Fibroblast of lung (primary cell): Measurements from ENCODE around the gene CFAP410. TPM values are rescaled to one million over a fixed set of nuclear protein-coding genes. Genes with fewer than 3 reads are reported as not detected.

Experiments
- DNase-seq, 2 donors: peaks; one replicate each; pipeline versions ENCODE4 v3.0.0 to v3.0.0-alpha.2; 2010; ENCODE audit warnings: low read depth in 2 of 2
- H2AFZ ChIP-seq: 2 replicates; pipeline ENCODE4 v1.5.1; 2012; ENCODE audit warnings: low read length, control low read depth, inconsistent platforms
- H3K27ac ChIP-seq: 2 replicates; pipeline ENCODE4 v1.5.1; 2011; ENCODE audit warnings: low read length, control low read depth; ENCODE audit not compliant: insufficient read depth
- H3K27me3 ChIP-seq: 2 replicates; pipeline ENCODE4 v1.5.1; 2011; ENCODE audit warnings: mild to moderate bottlenecking, low read length; ENCODE audit not compliant: control insufficient read depth, insufficient read depth
- H3K36me3 ChIP-seq: 2 replicates; pipeline ENCODE4 v1.5.1; 2011; ENCODE audit warnings: low read length; ENCODE audit not compliant: control insufficient read depth, insufficient read depth
- H3K4me1 ChIP-seq: 2 replicates; pipeline ENCODE4 v1.5.1; 2011; ENCODE audit warnings: low read length; ENCODE audit not compliant: control insufficient read depth, insufficient read depth; ENCODE audit errors: extremely low read depth
- H3K4me2 ChIP-seq: 2 replicates; pipeline ENCODE4 v1.5.1; 2011; ENCODE audit warnings: low read length, control low read depth; ENCODE audit not compliant: insufficient read depth; ENCODE audit errors: extremely low read depth
- H3K4me3 ChIP-seq, 4 experiments: fragments of 200-600 bp in 1 of 4; sonication (generic) in 1 of 4; replicated peaks in 1 of 4; 2 replicates each; pipeline ENCODE4 v1.5.1; 2011 to 2016; ENCODE audit warnings: low read length in 4 of 4, low read depth in 3 of 4, mild to moderate bottlenecking in 3 of 4, control low read depth in 2 of 4, inconsistent platforms in 1 of 4, mixed read lengths in 1 of 4; ENCODE audit not compliant: insufficient read depth in 1 of 4; ENCODE audit errors: control extremely low read depth in 1 of 4
- H3K79me2 ChIP-seq: 2 replicates; pipeline ENCODE4 v1.5.1; 2012; ENCODE audit warnings: mild to moderate bottlenecking, low read length, inconsistent platforms; ENCODE audit not compliant: control insufficient read depth, insufficient read depth
- H3K9ac ChIP-seq: 2 replicates; pipeline ENCODE4 v1.5.1; 2011; ENCODE audit warnings: mild to moderate bottlenecking, low read length, control low read depth; ENCODE audit not compliant: insufficient read depth
- H3K9me3 ChIP-seq: 2 replicates; pipeline ENCODE4 v1.5.1; 2012; ENCODE audit warnings: low read depth, low read length; ENCODE audit not compliant: control insufficient read depth, insufficient read depth
- H4K20me1 ChIP-seq: 2 replicates; pipeline ENCODE4 v1.5.1; 2011; ENCODE audit warnings: low read length; ENCODE audit not compliant: control insufficient read depth, insufficient read depth; ENCODE audit errors: extremely low read depth
- CTCF ChIP-seq, 2 donors: IDR thresholded peaks in 1 of 2; conservative IDR thresholded peaks in 1 of 2; 1 replicate in 1 of 2; 2 replicates in 1 of 2; pipeline ENCODE4 v1.5.1; 2011 to 2012; ENCODE audit warnings: low read length in 2 of 2, control low read depth in 1 of 2, inconsistent platforms in 1 of 2, low read depth in 1 of 2, mild to moderate bottlenecking in 1 of 2
- EZH2 ChIP-seq: IDR thresholded peaks from 2 replicates; pipeline ENCODE4 v1.5.1; 2012; ENCODE audit warnings: low read length, control low read depth, mild to moderate bottlenecking; ENCODE audit errors: missing control alignments
- polyA plus RNA-seq, 2 donors: library from polyadenylated mRNA; depleted of rRNA in 1 of 2; stranded (reverse) in 1 of 2; unstranded in 1 of 2; fragments of >200 nt; gene quantifications; 2 replicates each; pipeline ENCODE4 v1.2.1, GENCODE V29; 2011 to 2012; ENCODE audit warnings: missing spikeins in 1 of 2
- total RNA-seq: library from RNA; depleted of rRNA; stranded (reverse); fragments of >200 nt; gene quantifications from 2 replicates; pipeline ENCODE4 v1.2.1, GENCODE V29; 2014

Gene CFAP410
- total and polyA plus RNA-seq, 2 donors (not counting 1 experiment from before 2014, with no cell fraction given) = 4.9 to 7.1 TPM

- Histone ChIP-seq H4K20me1 (no peaks in the 10 kb centered on the region), H3K4me2 (no peak overlapping the region), H2AFZ (no peak overlapping the region), H3K4me1 (no peaks in the 10 kb centered on the region), H3K79me2 (no peaks in the 10 kb centered on the region), H3K27ac (no peak overlapping the region), H3K4me3 (no peak overlapping the region), H3K9me3 (no peaks in the 10 kb centered on the region), H3K36me3 (no peaks in the 10 kb centered on the region), H3K27me3 (no peaks in the 10 kb centered on the region), H3K9ac (no peak overlapping the region)
- TF ChIP-seq EZH2 (no peak), CTCF (conservative IDR thresholded peaks at IDR 0.05 in 1 of 2, IDR thresholded peaks at IDR 0.05 in 1 of 2; ENCODE audit: low read depth in 1 of 2, low read length in 2 of 2) (no peak)
- DNase-seq = no peak
Measured at GRCh38 chr21:44382536-44382935, 43.3 kb upstream of the CFAP410 start.

GRCh38 chr21:44381874-44382273, 42.7 kb upstream of the CFAP410 start:
- no peak for TF ChIP-seq CTCF (conservative IDR thresholded peaks at IDR 0.05 in 1 of 2, IDR thresholded peaks at IDR 0.05 in 1 of 2; ENCODE audit: low read depth in 1 of 2, low read length in 2 of 2)
- no peak for TF ChIP-seq EZH2
- no peak overlapping the region for H2AFZ ChIP-seq
- DNase-seq = no peak
- H3K9ac ChIP-seq = no peak overlapping the region
- H3K4me3 ChIP-seq = no peak overlapping the region
- no peak overlapping the region for H3K27ac ChIP-seq
- H3K9me3 ChIP-seq = no peaks in the 10 kb centered on the region
- no peaks in the 10 kb centered on the region for H3K36me3 ChIP-seq
- H3K27me3 ChIP-seq = no peaks in the 10 kb centered on the region
- H3K4me2 ChIP-seq = no peak overlapping the region
- H3K4me1 ChIP-seq = no peaks in the 10 kb centered on the region
- H3K79me2 ChIP-seq = no peaks in the 10 kb centered on the region
- no peaks in the 10 kb centered on the region for H4K20me1 ChIP-seq

GRCh38 chr21:44380876-44381275, 41.7 kb upstream of the CFAP410 start:
- Histone ChIP-seq H4K20me1 (no peaks in the 10 kb centered on the region), H3K4me2 (no peak overlapping the region), H3K36me3 (no peaks in the 10 kb centered on the region), H3K27me3 (no peaks in the 10 kb centered on the region), H3K27ac (no peak overlapping the region), H3K9ac (no peak overlapping the region), H3K4me1 (no peaks in the 10 kb centered on the region), H2AFZ (no peak overlapping the region), H3K79me2 (no peaks in the 10 kb centered on the region), H3K4me3 (no peak overlapping the region), H3K9me3 (no peaks in the 10 kb centered on the region)
- no peak for DNase-seq
- TF ChIP-seq CTCF (conservative IDR thresholded peaks at IDR 0.05 in 1 of 2, IDR thresholded peaks at IDR 0.05 in 1 of 2; ENCODE audit: low read depth in 1 of 2, low read length in 2 of 2) = no peak
- no peak for TF ChIP-seq EZH2
